GM12878 (cell line): Measurements from ENCODE around the gene MLST8.

ENCODE experiments used
- ASH2L ChIP-seq: fragments of 300-600, 200-600 bp; sonication (generic); IDR thresholded peaks from 2 replicates; pipeline ENCODE4 v1.6.1; 2017; ENCODE audit warnings: low read depth, mild to moderate bottlenecking, borderline replicate concordance
- CREB1 ChIP-seq: IDR thresholded peaks from 2 replicates; pipeline ENCODE4 v1.6.1; 2012; ENCODE audit warnings: low read depth, mild to moderate bottlenecking, inconsistent platforms
- NFYB ChIP-seq: IDR thresholded peaks from 2 replicates; pipeline ENCODE4 v1.6.1; 2011; ENCODE audit warnings: low read depth, mild to moderate bottlenecking, low read length, improper control_type of control experiment, moderate library complexity; ENCODE audit not compliant: insufficient read depth
- POLR2AphosphoS5 ChIP-seq: IDR thresholded peaks from 2 replicates; pipeline ENCODE4 v1.6.1; 2011; ENCODE audit warnings: mild to moderate bottlenecking, low read length, inconsistent platforms
- TCF12 ChIP-seq: IDR thresholded peaks from 2 replicates; pipeline ENCODE4 v1.6.1; 2011; ENCODE audit warnings: low read depth, mild to moderate bottlenecking, low read length
- TF ChIP-seq, protein P1 (sequence below), 3 experiments: IDR thresholded peaks in 2 of 3; conservative IDR thresholded peaks in 1 of 3; 2 replicates each; pipeline ENCODE4 v1.5.1; 2011; ENCODE audit warnings: low read depth in 3 of 3, low read length in 3 of 3, mild to moderate bottlenecking in 3 of 3, control low read depth in 2 of 3, moderate library complexity in 2 of 3, inconsistent platforms in 1 of 3, mixed read lengths in 1 of 3; ENCODE audit not compliant: control insufficient read depth in 2 of 3, insufficient read depth in 1 of 3; ENCODE audit errors: extremely low read depth in 1 of 3
- TF ChIP-seq, protein P2 (sequence below): IDR thresholded peaks from 2 replicates; pipeline ENCODE4 v1.6.1; 2011; ENCODE audit warnings: borderline replicate concordance, low read depth, mild to moderate bottlenecking, moderate library complexity, mixed read lengths, low read length; ENCODE audit not compliant: insufficient read depth; ENCODE audit errors: extremely low read length
- TF ChIP-seq, protein P3 (sequence below): IDR thresholded peaks from 2 replicates; pipeline ENCODE4 v1.6.1; 2012; ENCODE audit warnings: improper control_type of control experiment, low read depth, low read length; ENCODE audit not compliant: insufficient replicate concordance

DNA sequence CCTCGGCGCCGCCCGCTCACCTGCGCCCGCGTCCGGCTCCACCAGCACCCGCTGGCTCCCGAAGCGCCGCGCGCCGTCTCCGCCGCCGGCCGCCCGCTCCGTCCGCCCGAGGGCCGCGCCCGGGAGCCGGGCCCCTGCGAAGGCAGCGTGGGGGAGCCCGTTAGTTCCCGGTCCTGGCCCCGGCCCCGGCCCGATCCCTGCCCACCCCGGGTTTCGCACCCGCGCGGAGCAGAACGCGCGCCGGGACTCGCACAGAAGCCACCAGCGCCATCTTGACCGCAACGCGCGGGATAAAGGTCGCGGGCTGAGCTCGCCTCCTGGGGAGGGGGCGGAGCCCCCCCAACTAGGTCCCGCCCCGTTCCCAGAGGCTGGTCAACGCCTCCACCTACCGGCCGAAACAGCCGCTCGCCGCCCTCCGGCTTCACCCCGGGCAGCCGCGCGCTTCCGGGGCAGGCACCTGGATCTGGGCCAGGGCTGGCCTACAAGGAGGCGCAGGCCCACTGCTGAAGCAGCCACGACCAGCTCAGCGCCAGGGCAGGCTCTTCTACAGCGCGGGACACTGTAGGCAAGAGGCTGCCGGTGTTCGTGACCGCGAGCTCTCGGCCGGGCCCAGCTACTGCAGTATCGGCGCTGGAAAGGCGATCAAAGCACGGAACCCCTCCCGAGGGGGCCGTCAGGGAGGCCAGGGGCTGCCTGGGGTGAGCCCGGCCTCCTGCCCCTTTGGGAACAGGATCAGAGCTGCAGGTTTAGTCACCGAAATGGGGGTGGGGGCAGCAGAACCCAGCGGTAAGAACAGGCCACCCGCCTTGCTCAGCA, 46.2 kb downstream of the MLST8 start, which contains the start of gene ECI1:
- TF ChIP-seq, protein P1, sequence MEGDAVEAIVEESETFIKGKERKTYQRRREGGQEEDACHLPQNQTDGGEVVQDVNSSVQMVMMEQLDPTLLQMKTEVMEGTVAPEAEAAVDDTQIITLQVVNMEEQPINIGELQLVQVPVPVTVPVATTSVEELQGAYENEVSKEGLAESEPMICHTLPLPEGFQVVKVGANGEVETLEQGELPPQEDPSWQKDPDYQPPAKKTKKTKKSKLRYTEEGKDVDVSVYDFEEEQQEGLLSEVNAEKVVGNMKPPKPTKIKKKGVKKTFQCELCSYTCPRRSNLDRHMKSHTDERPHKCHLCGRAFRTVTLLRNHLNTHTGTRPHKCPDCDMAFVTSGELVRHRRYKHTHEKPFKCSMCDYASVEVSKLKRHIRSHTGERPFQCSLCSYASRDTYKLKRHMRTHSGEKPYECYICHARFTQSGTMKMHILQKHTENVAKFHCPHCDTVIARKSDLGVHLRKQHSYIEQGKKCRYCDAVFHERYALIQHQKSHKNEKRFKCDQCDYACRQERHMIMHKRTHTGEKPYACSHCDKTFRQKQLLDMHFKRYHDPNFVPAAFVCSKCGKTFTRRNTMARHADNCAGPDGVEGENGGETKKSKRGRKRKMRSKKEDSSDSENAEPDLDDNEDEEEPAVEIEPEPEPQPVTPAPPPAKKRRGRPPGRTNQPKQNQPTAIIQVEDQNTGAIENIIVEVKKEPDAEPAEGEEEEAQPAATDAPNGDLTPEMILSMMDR (IDR thresholded peaks at IDR 0.05 in 2 of 3, conservative IDR thresholded peaks at IDR 0.05 in 1 of 3; ENCODE audit: control insufficient read depth in 2 of 3, extremely low read depth in 1 of 3, insufficient read depth in 1 of 3, low read depth in 3 of 3, low read length in 3 of 3): peak; percentile 50 to 94 (median 62); a peak in 5 of 6 replicates
- 0 out of 2 replicates have a peak, but pooled peaks have one; percentile 49 for TF ChIP-seq TCF12
- TF ChIP-seq ASH2L: 0 out of 2 replicates have a peak, but pooled peaks have one; percentile 64
- TF ChIP-seq POLR2AphosphoS5: peak; percentile 69; the same call in 1 of the 2 replicates
- TF ChIP-seq, protein P2, sequence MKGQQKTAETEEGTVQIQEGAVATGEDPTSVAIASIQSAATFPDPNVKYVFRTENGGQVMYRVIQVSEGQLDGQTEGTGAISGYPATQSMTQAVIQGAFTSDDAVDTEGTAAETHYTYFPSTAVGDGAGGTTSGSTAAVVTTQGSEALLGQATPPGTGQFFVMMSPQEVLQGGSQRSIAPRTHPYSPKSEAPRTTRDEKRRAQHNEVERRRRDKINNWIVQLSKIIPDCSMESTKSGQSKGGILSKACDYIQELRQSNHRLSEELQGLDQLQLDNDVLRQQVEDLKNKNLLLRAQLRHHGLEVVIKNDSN: no peak
- TF ChIP-seq, protein P3, sequence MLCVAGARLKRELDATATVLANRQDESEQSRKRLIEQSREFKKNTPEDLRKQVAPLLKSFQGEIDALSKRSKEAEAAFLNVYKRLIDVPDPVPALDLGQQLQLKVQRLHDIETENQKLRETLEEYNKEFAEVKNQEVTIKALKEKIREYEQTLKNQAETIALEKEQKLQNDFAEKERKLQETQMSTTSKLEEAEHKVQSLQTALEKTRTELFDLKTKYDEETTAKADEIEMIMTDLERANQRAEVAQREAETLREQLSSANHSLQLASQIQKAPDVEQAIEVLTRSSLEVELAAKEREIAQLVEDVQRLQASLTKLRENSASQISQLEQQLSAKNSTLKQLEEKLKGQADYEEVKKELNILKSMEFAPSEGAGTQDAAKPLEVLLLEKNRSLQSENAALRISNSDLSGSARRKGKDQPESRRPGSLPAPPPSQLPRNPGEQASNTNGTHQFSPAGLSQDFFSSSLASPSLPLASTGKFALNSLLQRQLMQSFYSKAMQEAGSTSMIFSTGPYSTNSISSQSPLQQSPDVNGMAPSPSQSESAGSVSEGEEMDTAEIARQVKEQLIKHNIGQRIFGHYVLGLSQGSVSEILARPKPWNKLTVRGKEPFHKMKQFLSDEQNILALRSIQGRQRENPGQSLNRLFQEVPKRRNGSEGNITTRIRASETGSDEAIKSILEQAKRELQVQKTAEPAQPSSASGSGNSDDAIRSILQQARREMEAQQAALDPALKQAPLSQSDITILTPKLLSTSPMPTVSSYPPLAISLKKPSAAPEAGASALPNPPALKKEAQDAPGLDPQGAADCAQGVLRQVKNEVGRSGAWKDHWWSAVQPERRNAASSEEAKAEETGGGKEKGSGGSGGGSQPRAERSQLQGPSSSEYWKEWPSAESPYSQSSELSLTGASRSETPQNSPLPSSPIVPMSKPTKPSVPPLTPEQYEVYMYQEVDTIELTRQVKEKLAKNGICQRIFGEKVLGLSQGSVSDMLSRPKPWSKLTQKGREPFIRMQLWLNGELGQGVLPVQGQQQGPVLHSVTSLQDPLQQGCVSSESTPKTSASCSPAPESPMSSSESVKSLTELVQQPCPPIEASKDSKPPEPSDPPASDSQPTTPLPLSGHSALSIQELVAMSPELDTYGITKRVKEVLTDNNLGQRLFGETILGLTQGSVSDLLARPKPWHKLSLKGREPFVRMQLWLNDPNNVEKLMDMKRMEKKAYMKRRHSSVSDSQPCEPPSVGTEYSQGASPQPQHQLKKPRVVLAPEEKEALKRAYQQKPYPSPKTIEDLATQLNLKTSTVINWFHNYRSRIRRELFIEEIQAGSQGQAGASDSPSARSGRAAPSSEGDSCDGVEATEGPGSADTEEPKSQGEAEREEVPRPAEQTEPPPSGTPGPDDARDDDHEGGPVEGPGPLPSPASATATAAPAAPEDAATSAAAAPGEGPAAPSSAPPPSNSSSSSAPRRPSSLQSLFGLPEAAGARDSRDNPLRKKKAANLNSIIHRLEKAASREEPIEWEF: no peak
- TF ChIP-seq CREB1: no peak
- TF ChIP-seq NFYB: no peak
